Renal cortical epithelial cell (primary cell): ENCODE measurements around the gene MAST3. TPM values are rescaled to one million over a fixed set of nuclear protein-coding genes. Genes with fewer than 3 reads are reported as not detected.
A peak's percentile ranks its signal among the peaks of the same experiment; 100 is the strongest.
"Not testable (repeated sequence)": the region's sequence is repeated elsewhere in the genome, so short reads cannot be mapped to it uniquely, and the experiment has no call there.

Source experiments
- DNase-seq: peaks from one replicate; pipeline ENCODE4 v3.0.0-alpha.2; 2011; ENCODE audit warnings: low read depth
- total RNA-seq: library from RNA; depleted of rRNA; stranded (reverse); fragments of >200 nt; gene quantifications from 2 replicates; pipeline ENCODE4 v1.2.3, GENCODE V29; 2014

Gene MAST3
- total RNA-seq, 1 donor from 2014 or later, result 5.7 TPM

GRCh38 chr19:18137657-18138339 lies 40.2 kb downstream of the MAST3 start:
- no peak for DNase-seq

- no peak for DNase-seq
Measured at GRCh38 chr19:18140473-18140872, 42.9 kb downstream of the MAST3 start.

GRCh38 chr19:18141031-18141430 lies 43.5 kb downstream of the MAST3 start:
- DNase-seq, result no peak

- DNase-seq, result no peak
Measured at GRCh38 chr19:18143902-18144301, 46.3 kb downstream of the MAST3 start.

GRCh38 chr19:18144361-18144760 lies 46.8 kb downstream of the MAST3 start:
- no peak for DNase-seq

GRCh38 chr19:18144906-18145305 lies 47.3 kb downstream of the MAST3 start:
- no peak for DNase-seq

- DNase-seq, result no peak
Measured at GRCh38 chr19:18145391-18145999, 47.9 kb downstream of the MAST3 start.

- DNase-seq, result no peak
Measured at GRCh38 chr19:18147396-18147795, 49.8 kb downstream of the MAST3 start.

GRCh38 chr19:18149596-18149975 lies 52.0 kb downstream of the MAST3 start:
- no peak for DNase-seq

- no peak for DNase-seq
Measured at GRCh38 chr19:18150776-18151624, 53.4 kb downstream of the MAST3 start.

- peak; percentile 97 for DNase-seq
Measured at GRCh38 chr19:18152442-18152816, 54.9 kb downstream of the MAST3 start.

- peak; percentile 94 for DNase-seq
Measured at GRCh38 chr19:18152817-18153555, 55.4 kb downstream of the MAST3 start, which contains the start of gene PIK3R2. PIK3R2 (plus strand) TSS chr19:18153163; CDS start chr19:18155880, 2,717 bp downstream.

- DNase-seq, result no peak
Measured at GRCh38 chr19:18153556-18154134, 56.1 kb downstream of the MAST3 start.

GRCh38 chr19:18155095-18156087 lies 57.8 kb downstream of the MAST3 start:
- no peak for DNase-seq

GRCh38 chr19:18156268-18156667 lies 58.7 kb downstream of the MAST3 start:
- no peak for DNase-seq

- DNase-seq, result peak; percentile 75
Measured at GRCh38 chr19:18156841-18157464, 59.4 kb downstream of the MAST3 start.

- DNase-seq, result no peak
Measured at GRCh38 chr19:18157465-18158063, 60.0 kb downstream of the MAST3 start.

- DNase-seq, result no peak
Measured at GRCh38 chr19:18158467-18158866, 60.9 kb downstream of the MAST3 start.

- not testable (repeated sequence) for DNase-seq
Measured at GRCh38 chr19:18159059-18159616, 61.6 kb downstream of the MAST3 start.
